ENCODE results near the gene PIP4K2A. TPM values are rescaled to one million over a fixed set of nuclear protein-coding genes. Genes with fewer than 3 reads are reported as not detected.

The PIP4K2A gene
- total and polyA plus RNA-seq, 2 of the 13 experiments (the other 11 are each of a cell fraction or from before 2014, with no cell fraction given), result 9.1 to 22.6 TPM

- TF ChIP-seq ZC3H4 (CRISPR knock-in tag; IDR thresholded peaks at IDR 0.05; ENCODE audit: borderline replicate concordance) (no peak), ZNF232 (CRISPR knock-in tag; IDR thresholded peaks at IDR 0.05; ENCODE audit: borderline replicate concordance) (0 out of 2 replicates have a peak, but pooled peaks have one; percentile 38), SNRNP70 (IDR thresholded peaks at IDR 0.05; ENCODE audit: low read depth, low read length) (no peak), ZNF569 (CRISPR knock-in tag; IDR thresholded peaks at IDR 0.05; ENCODE audit: borderline replicate concordance) (no peak), TCF7L2 (IDR thresholded peaks at IDR 0.05; ENCODE audit: low read depth, low read length) (no peak), FIP1L1 (IDR thresholded peaks at IDR 0.05; ENCODE audit: borderline replicate concordance, insufficient read depth, low read depth, low read length) (no peak), ZBTB42 (CRISPR knock-in tag; IDR thresholded peaks at IDR 0.05) (no peak), GATAD1 (CRISPR knock-in tag; IDR thresholded peaks at IDR 0.05) (no peak), PHF8 (CRISPR knock-in tag; IDR thresholded peaks at IDR 0.05) (peak; percentile 41; the same call in 1 of the 2 replicates), PATZ1 (CRISPR knock-in tag; IDR thresholded peaks at IDR 0.05) (peak; percentile 32; the same call in 1 of the 2 replicates), TFDP1 (CRISPR knock-in tag; IDR thresholded peaks at IDR 0.05; ENCODE audit: borderline replicate concordance) (peak; percentile 37; the same call in 1 of the 2 replicates), ZNF350 (CRISPR knock-in tag; IDR thresholded peaks at IDR 0.05; ENCODE audit: borderline replicate concordance, low read depth) (no peak), CEBPG (CRISPR knock-in tag; IDR thresholded peaks at IDR 0.05) (no peak), JUN (CRISPR knock-in tag; IDR thresholded peaks at IDR 0.05) (no peak), FOXO4 (CRISPR knock-in tag; conservative IDR thresholded peaks at IDR 0.05) (0 out of 2 replicates have a peak, but pooled peaks have one; percentile 46), ZNF547 (CRISPR knock-in tag; IDR thresholded peaks at IDR 0.05) (no peak), SCMH1 (CRISPR knock-in tag; IDR thresholded peaks at IDR 0.05; ENCODE audit: borderline replicate concordance) (no peak), CHD4 (IDR thresholded peaks at IDR 0.05; ENCODE audit: borderline replicate concordance, low read length) (no peak), NR3C1 (CRISPR knock-in tag; IDR thresholded peaks at IDR 0.05) (no peak), ZNF558 (CRISPR knock-in tag; IDR thresholded peaks at IDR 0.05; ENCODE audit: borderline replicate concordance) (no peak; the same call in 1 of the 2 replicates), MED13 (CRISPR knock-in tag; IDR thresholded peaks at IDR 0.05) (no peak), ZNF543 (CRISPR knock-in tag; IDR thresholded peaks at IDR 0.05) (no peak), GZF1 (CRISPR knock-in tag; IDR thresholded peaks at IDR 0.05) (no peak), MAFK (conservative IDR thresholded peaks at IDR 0.05 in 1 of 2, IDR thresholded peaks at IDR 0.05 in 1 of 2; ENCODE audit: low read length in 2 of 2) (no peak), ZNF761 (CRISPR knock-in tag; conservative IDR thresholded peaks at IDR 0.05) (no peak), ZNF230 (CRISPR knock-in tag; IDR thresholded peaks at IDR 0.05) (no peak)
Measured at GRCh38 chr10:22714479-22715289, at the start of gene PIP4K2A (continued).
